MM.1S (cell line): ENCODE data around the gene KLHL25.

ENCODE experiments used
- DNase-seq: peaks from one replicate; pipeline ENCODE4 v3.0.0-alpha.2; 2015
- H2AFZ ChIP-seq: fragments of 300-600 bp; sonication (generic); 2 replicates; pipeline ENCODE4 v1.6.0; 2016; ENCODE audit warnings: antibody characterized with exemption, low read length
- H3F3A ChIP-seq: fragments of 300-600 bp; sonication (generic); 2 replicates; pipeline ENCODE4 v1.6.1; 2016; ENCODE audit warnings: mild to moderate bottlenecking, antibody characterized with exemption, low read length, moderate library complexity, mixed read lengths; ENCODE audit not compliant: insufficient read depth
- H3K27ac ChIP-seq: fragments of 300-600 bp; sonication (generic); 2 replicates; pipeline ENCODE4 v1.5.1; 2016; ENCODE audit warnings: mild to moderate bottlenecking, low read length
- H3K27me3 ChIP-seq: fragments of 300-600 bp; sonication (generic); replicated peaks from 2 replicates; pipeline ENCODE4 v1.6.0; 2016; ENCODE audit warnings: low read length; ENCODE audit not compliant: insufficient read depth
- H3K36me3 ChIP-seq: fragments of 300-600 bp; sonication (generic); replicated peaks from 2 replicates; pipeline ENCODE4 v1.6.1; 2016; ENCODE audit warnings: mild to moderate bottlenecking, low read length, mixed read lengths; ENCODE audit not compliant: insufficient read depth
- H3K4me1 ChIP-seq: fragments of 300-600 bp; sonication (generic); 2 replicates; pipeline ENCODE4 v1.6.1; 2016; ENCODE audit warnings: low read length, mixed read lengths
- H3K4me2 ChIP-seq: fragments of 300-600 bp; sonication (generic); 2 replicates; pipeline ENCODE4 v1.6.0; 2016; ENCODE audit warnings: low read depth, low read length
- H3K4me3 ChIP-seq: fragments of 300-600 bp; sonication (generic); 2 replicates; pipeline ENCODE4 v1.5.1; 2016; ENCODE audit warnings: low read length, mixed read lengths
- H3K79me2 ChIP-seq: fragments of 300-600 bp; sonication (generic); 2 replicates; pipeline ENCODE4 v1.6.1; 2016; ENCODE audit warnings: mixed run types, low read length, mixed read lengths
- H3K9ac ChIP-seq: fragments of 300-600 bp; sonication (generic); 2 replicates; pipeline ENCODE4 v1.6.1; 2016; ENCODE audit warnings: low read length, mixed read lengths
- H3K9me2 ChIP-seq: fragments of 300-600 bp; sonication (generic); replicated peaks from 2 replicates; pipeline ENCODE4 v1.6.1; 2016; ENCODE audit warnings: mild to moderate bottlenecking, low read length, mixed read lengths; ENCODE audit not compliant: insufficient read depth
- H3K9me3 ChIP-seq: fragments of 300-600 bp; sonication (generic); replicated peaks from 2 replicates; pipeline ENCODE4 v1.6.1; 2016; ENCODE audit warnings: mild to moderate bottlenecking, low read length, mixed read lengths; ENCODE audit not compliant: insufficient read depth
- H4K20me1 ChIP-seq: fragments of 300-600 bp; sonication (generic); 2 replicates; pipeline ENCODE4 v1.6.1; 2016; ENCODE audit warnings: mild to moderate bottlenecking, low read length, moderate library complexity, mixed read lengths; ENCODE audit not compliant: insufficient read depth
- EZH2 ChIP-seq: fragments of 300-600 bp; sonication (generic); optimal IDR thresholded peaks from 2 replicates; pipeline ENCODE3; 2017; ENCODE audit warnings: low read depth, mild to moderate bottlenecking, antibody characterized with exemption, low read length, mixed read lengths
- EZH2phosphoT487 ChIP-seq: fragments of 300-600 bp; sonication (generic); IDR thresholded peaks from 2 replicates; pipeline ENCODE4 v1.6.1; 2018; ENCODE audit warnings: antibody characterized with exemption, low read length
- TF ChIP-seq, protein P1 (sequence below): fragments of 300-600 bp; sonication (generic); IDR thresholded peaks from 2 replicates; pipeline ENCODE4 v1.5.1; 2016; ENCODE audit warnings: antibody characterized with exemption, low read length, mixed read lengths

KLHL25 gene

DNA sequence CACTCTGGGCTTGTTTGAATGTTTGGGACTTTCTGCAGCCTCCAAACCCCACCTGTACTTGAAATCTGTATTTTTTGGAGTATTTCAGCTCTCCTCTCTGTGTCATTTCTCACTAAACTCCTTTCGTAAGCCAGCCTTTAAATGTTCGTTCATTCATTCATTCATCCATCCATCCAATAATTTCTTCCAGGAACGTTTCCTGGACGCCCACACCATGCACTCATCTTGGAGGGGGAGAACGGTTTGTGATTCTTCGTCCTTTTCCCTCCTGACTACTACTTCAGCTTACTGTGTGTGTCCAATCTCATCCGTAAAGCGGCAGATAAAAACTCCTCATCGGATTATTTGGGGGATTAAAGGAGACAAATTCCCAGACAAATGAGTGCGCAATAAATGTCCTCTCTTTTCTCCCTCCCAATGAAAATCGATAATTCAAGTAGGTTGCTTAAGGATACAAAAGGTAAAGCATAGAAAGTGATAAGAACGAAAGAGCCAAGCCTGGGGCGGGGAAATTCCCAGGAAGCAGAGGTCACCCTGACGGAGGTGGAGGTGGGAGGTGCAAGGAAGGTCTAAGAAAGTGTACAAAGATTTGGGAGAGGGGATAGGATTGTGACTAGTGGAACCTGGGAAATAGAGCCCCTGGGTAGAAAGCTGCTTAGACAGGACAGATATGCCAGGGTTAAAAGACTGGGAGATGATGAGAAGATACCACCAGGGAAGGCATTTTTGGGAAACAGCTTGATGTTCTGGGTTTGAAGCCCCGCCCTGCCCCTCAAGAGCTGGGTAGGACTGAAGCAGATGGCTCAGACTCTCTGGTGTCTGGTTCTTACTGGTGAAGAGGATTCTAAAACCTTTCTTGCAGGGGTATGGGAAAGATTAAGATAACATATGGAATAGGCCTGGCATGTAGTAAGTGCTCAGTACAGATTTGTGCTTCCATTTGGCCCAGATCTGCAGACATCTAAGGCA lies 896 bp upstream of the KLHL25 start:
- TF ChIP-seq, protein P1, sequence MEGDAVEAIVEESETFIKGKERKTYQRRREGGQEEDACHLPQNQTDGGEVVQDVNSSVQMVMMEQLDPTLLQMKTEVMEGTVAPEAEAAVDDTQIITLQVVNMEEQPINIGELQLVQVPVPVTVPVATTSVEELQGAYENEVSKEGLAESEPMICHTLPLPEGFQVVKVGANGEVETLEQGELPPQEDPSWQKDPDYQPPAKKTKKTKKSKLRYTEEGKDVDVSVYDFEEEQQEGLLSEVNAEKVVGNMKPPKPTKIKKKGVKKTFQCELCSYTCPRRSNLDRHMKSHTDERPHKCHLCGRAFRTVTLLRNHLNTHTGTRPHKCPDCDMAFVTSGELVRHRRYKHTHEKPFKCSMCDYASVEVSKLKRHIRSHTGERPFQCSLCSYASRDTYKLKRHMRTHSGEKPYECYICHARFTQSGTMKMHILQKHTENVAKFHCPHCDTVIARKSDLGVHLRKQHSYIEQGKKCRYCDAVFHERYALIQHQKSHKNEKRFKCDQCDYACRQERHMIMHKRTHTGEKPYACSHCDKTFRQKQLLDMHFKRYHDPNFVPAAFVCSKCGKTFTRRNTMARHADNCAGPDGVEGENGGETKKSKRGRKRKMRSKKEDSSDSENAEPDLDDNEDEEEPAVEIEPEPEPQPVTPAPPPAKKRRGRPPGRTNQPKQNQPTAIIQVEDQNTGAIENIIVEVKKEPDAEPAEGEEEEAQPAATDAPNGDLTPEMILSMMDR: no peak
- TF ChIP-seq EZH2phosphoT487 (no peak), EZH2 (no peak)
- Histone ChIP-seq H3K9me2 (no peaks in the 10 kb centered on the region), H3K9me3 (no peaks in the 10 kb centered on the region), H3F3A (no peaks in the 10 kb centered on the region), H3K4me2 (peak overlapping the region; percentile 69), H3K9ac (peak overlapping the region; percentile 28; the same call in 1 of the 2 replicates), H3K4me3 (peak overlapping the region; percentile 67), H3K36me3 (no peaks in the 10 kb centered on the region), H4K20me1 (no peaks in the 10 kb centered on the region), H3K27ac (no peak overlapping the region), H3K4me1 (0 out of 2 replicates have a peak, but pooled peaks cover 4% of the 10 kb centered on the region), H3K27me3 (0 out of 2 replicates have a peak, but pooled peaks cover 6% of the 10 kb centered on the region), H3K79me2 (peaks cover 13% of the 10 kb centered on the region; the same call in 1 of the 2 replicates), H2AFZ (peak overlapping the region; percentile 61)
- DNase-seq: no peak

DNA sequence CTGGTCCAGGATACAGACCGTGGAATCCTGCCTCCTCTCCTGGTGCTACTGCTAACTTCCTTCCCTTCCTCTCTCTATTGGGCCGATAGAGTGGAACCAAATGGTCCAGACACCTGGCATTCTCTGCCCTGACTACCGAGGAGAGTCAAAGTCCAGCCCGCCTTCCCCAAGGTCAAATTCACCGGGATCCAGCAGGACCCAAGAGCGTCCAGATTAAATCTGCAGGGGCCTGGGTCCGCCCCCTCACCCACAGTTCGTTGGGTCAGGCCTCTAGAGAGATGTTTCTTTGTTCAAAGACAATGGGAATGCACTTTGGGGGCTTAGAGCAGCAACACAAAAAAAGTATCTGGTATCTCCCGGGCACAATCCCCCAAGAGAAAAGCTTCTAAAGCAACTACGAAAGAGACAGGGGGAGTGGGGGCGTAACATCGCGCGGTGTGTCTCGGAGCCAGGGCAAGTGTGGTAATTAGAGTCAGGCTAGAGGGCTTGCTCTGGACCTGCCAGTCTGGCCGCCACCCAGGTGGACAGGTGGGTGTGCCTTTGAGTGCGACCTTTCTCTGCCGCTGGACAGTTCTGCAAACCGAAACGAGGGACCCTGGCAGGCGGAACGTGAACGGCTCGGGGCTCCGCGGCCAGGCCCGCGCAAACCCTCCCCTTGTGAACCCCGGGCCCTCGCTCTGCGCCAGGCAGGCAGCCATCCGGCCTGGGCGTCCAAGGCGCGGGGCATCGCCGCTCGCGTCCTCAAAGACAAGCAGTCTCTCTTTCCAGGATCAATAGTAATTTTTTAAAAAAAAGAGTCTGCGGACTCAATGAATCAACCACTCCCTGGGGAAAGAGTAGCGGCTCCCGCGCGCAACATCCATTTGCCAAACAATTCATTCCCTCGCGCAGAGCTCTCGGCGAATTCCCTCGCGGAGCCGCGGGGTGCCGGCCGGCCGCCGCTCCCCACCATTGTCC lies 806 bp downstream of the KLHL25 start:
- no peaks in the 10 kb centered on the region for H3K9me2 ChIP-seq
- TF ChIP-seq, protein P1: no peak
- TF ChIP-seq EZH2 (no peak), EZH2phosphoT487 (no peak)
- H3K4me1 ChIP-seq: 0 out of 2 replicates have a peak, but pooled peaks cover 4% of the 10 kb centered on the region
- 0 out of 2 replicates have a peak, but pooled peaks cover 6% of the 10 kb centered on the region for H3K27me3 ChIP-seq
- H3K36me3 ChIP-seq: no peaks in the 10 kb centered on the region
- H4K20me1 ChIP-seq: no peaks in the 10 kb centered on the region
- peak; percentile 28 for DNase-seq
- H3F3A ChIP-seq: no peaks in the 10 kb centered on the region
- H3K27ac ChIP-seq: no peak overlapping the region
- H3K4me2 ChIP-seq: peak overlapping the region; percentile 96
- no peaks in the 10 kb centered on the region for H3K9me3 ChIP-seq
- H3K79me2 ChIP-seq: peaks cover 13% of the 10 kb centered on the region; the same call in 1 of the 2 replicates
- peak overlapping the region; percentile 53 for H2AFZ ChIP-seq
- H3K9ac ChIP-seq: peak overlapping the region; percentile 69
- H3K4me3 ChIP-seq: peak overlapping the region; percentile 69

DNA sequence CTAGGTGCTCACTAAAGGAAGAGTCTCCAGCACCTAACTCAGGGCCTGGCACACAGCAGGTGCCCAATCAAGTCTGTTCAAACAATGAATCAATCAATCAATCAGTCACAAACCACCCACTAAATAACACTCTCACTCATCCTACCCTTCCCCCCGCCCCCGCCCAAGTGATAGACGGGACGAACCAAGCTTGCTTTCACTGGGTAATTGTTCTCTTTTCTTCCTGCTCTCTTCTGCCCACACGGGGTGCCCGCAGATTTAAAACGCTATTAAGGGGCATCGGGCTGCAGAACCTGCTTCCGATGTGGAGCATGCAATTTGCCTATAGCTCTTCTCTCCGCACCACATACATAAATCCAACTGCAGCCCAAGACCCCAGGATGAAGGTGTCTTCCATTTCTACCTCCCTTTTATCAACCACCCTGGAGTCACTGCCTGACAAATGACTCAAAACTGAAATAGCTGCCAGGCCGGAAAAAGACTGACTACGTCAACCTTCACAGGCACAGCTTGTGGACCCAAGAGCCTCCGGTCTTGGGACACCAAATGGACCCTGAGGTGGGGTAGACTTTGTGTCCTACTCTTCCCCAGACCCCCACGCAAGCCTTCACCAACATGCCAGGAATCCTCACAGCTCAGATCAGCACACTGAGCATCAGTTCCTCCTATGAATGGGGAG lies 1.7 kb downstream of the KLHL25 start:
- Histone ChIP-seq H3K27ac (no peak overlapping the region), H3K9ac (no peak overlapping the region), H3K79me2 (peaks cover 13% of the 10 kb centered on the region; the same call in 1 of the 2 replicates), H3F3A (no peaks in the 10 kb centered on the region), H3K4me2 (no peak overlapping the region), H2AFZ (no peak overlapping the region), H3K36me3 (no peaks in the 10 kb centered on the region), H3K4me3 (no peak overlapping the region), H3K9me3 (no peaks in the 10 kb centered on the region), H3K9me2 (no peaks in the 10 kb centered on the region), H3K27me3 (0 out of 2 replicates have a peak, but pooled peaks cover 6% of the 10 kb centered on the region), H3K4me1 (0 out of 2 replicates have a peak, but pooled peaks cover 4% of the 10 kb centered on the region), H4K20me1 (no peaks in the 10 kb centered on the region)
- DNase-seq: no peak
- TF ChIP-seq EZH2phosphoT487: no peak
- no peak for TF ChIP-seq EZH2
- TF ChIP-seq, protein P1: no peak
